CD14-positive monocyte (primary cell): ENCODE measurements around the gene HPSE2. TPM values are rescaled to one million over a fixed set of nuclear protein-coding genes. Genes with fewer than 3 reads are reported as not detected.
A peak's percentile ranks its signal among the peaks of the same experiment; 100 is the strongest.
"Not testable (repeated sequence)": the region's sequence is repeated elsewhere in the genome, so short reads cannot be mapped to it uniquely, and the experiment has no call there.

ENCODE experiments used
- DNase-seq, 3 donors: peaks; one replicate each; pipeline ENCODE4 v3.0.0-alpha.2; 2011 to 2022
- H2AFZ ChIP-seq: 2 replicates; pipeline ENCODE4 v1.6.0; 2012; ENCODE audit warnings: mild to moderate bottlenecking, low read depth, low read length, inconsistent platforms; ENCODE audit not compliant: insufficient read depth, poor library complexity, severe bottlenecking
- H3K27ac ChIP-seq, 2 donors: 1 replicate in 1 of 2; 2 replicates in 1 of 2; pipeline ENCODE4 v1.5.1; 2012 to 2013; ENCODE audit warnings: low read length in 2 of 2, control low read depth in 1 of 2, inconsistent platforms in 1 of 2, low read depth in 1 of 2, mild to moderate bottlenecking in 1 of 2
- H3K27me3 ChIP-seq, 2 donors: one replicate each; pipeline versions ENCODE4 v1.6.0 to v1.6.1; 2011 to 2013; ENCODE audit warnings: low read length in 2 of 2; ENCODE audit not compliant: control insufficient read depth in 2 of 2, insufficient read depth in 2 of 2
- H3K36me3 ChIP-seq, 2 donors: replicated peaks in 1 of 2; 1 replicate in 1 of 2; 2 replicates in 1 of 2; pipeline versions ENCODE4 v1.5.1 to v1.6.1; 2012 to 2013; ENCODE audit warnings: low read length in 2 of 2, control low read depth in 1 of 2, inconsistent platforms in 1 of 2, mild to moderate bottlenecking in 1 of 2; ENCODE audit not compliant: insufficient read depth in 2 of 2, control insufficient read depth in 1 of 2
- H3K4me1 ChIP-seq, 2 donors: 1 replicate in 1 of 2; 2 replicates in 1 of 2; pipeline versions ENCODE4 v1.5.1 to v1.6.1; 2012 to 2013; ENCODE audit warnings: low read length in 2 of 2, control low read depth in 1 of 2, inconsistent platforms in 1 of 2, mild to moderate bottlenecking in 1 of 2, moderate library complexity in 1 of 2; ENCODE audit not compliant: insufficient read depth in 2 of 2, control insufficient read depth in 1 of 2
- H3K4me2 ChIP-seq: replicated peaks from 2 replicates; pipeline ENCODE3; 2012; ENCODE audit warnings: low read length, moderate library complexity, mild to moderate bottlenecking; ENCODE audit not compliant: poor library complexity, severe bottlenecking; ENCODE audit errors: extremely low read depth
- H3K4me3 ChIP-seq, 3 experiments: fragments of 200-600 bp in 1 of 3; sonication (generic) in 1 of 3; replicated peaks in 1 of 3; 1 replicate in 2 of 3; 2 replicates in 1 of 3; pipeline ENCODE4 v1.5.1; 2011 to 2013; ENCODE audit warnings: low read length in 3 of 3, mild to moderate bottlenecking in 3 of 3, control low read depth in 2 of 3, low read depth in 2 of 3, inconsistent platforms in 1 of 3, moderate library complexity in 1 of 3
- H3K79me2 ChIP-seq: 2 replicates; pipeline ENCODE4 v1.6.0; 2012; ENCODE audit warnings: mild to moderate bottlenecking, control low read depth, inconsistent platforms, low read length, moderate library complexity; ENCODE audit not compliant: insufficient read depth
- H3K9ac ChIP-seq: 2 replicates; pipeline ENCODE4 v1.6.0; 2017; ENCODE audit warnings: low read length, mild to moderate bottlenecking; ENCODE audit not compliant: insufficient read depth, poor library complexity, severe bottlenecking
- H3K9me3 ChIP-seq, 2 donors: replicated peaks in 1 of 2; 1 replicate in 1 of 2; 2 replicates in 1 of 2; pipeline versions ENCODE4 v1.5.1 to v1.6.1; 2012 to 2013; ENCODE audit warnings: low read length in 2 of 2, control low read depth in 1 of 2; ENCODE audit not compliant: control insufficient read depth in 1 of 2, insufficient read depth in 1 of 2
- H4K20me1 ChIP-seq: 2 replicates; pipeline ENCODE4 v1.6.0; 2012; ENCODE audit warnings: mild to moderate bottlenecking, low read length, control low read depth, moderate library complexity; ENCODE audit not compliant: insufficient read depth
- H3K27ac Mint-ChIP-seq, 7 donors: one replicate each; pipeline ENCODE4 v1.8.0; 2020; ENCODE audit warnings: mild to moderate bottlenecking in 7 of 7, mixed read lengths in 7 of 7, moderate library complexity in 6 of 7, inconsistent platforms in 2 of 7
- H3K27me3 Mint-ChIP-seq, 3 donors: one replicate each; pipeline ENCODE4 v1.8.0; 2021 to 2022; ENCODE audit warnings: low read depth in 3 of 3, mild to moderate bottlenecking in 3 of 3, mixed read lengths in 3 of 3, moderate library complexity in 3 of 3, inconsistent platforms in 1 of 3
- H3K36me3 Mint-ChIP-seq, 2 donors: one replicate each; pipeline ENCODE4 v1.8.0; 2020; ENCODE audit warnings: mixed read lengths in 2 of 2, inconsistent platforms in 1 of 2, mild to moderate bottlenecking in 1 of 2
- H3K4me1 Mint-ChIP-seq: one replicate; pipeline ENCODE4 v1.8.0; 2020; ENCODE audit warnings: mild to moderate bottlenecking, mixed read lengths
- H3K4me3 Mint-ChIP-seq, 2 donors: one replicate each; pipeline ENCODE4 v1.8.0; 2020; ENCODE audit warnings: mild to moderate bottlenecking in 2 of 2, mixed read lengths in 2 of 2, moderate library complexity in 1 of 2
- H3K9me3 Mint-ChIP-seq, 7 donors: one replicate each; pipeline ENCODE4 v1.8.0; 2020 to 2022; ENCODE audit warnings: mixed read lengths in 7 of 7, mild to moderate bottlenecking in 6 of 7, moderate library complexity in 6 of 7, inconsistent platforms in 2 of 7
- WGBS: methylation state at CpG from one replicate; pipeline ENCODE4 v1.1.5; 2013; ENCODE audit warnings: missing lambda C conversion rate; ENCODE audit not compliant: insufficient coverage; 5-methylcytosine and 5-hydroxymethylcytosine counted together
- intact Hi-C, 2 donors: fragments of 100-400 bp; cut with micrococcal nuclease; formaldehyde crosslinking; loops; one replicate each; pipeline versions ENCODE4 v1.15.0 to v1.15.1; 2023
- polyA plus RNA-seq, 3 donors: library from polyadenylated mRNA; depleted of rRNA in 1 of 3; unstranded in 2 of 3; stranded (reverse) in 1 of 3; fragments of 300-500 nt in 2 of 3; fragments of >200 nt in 1 of 3; fragmentation: Illumina TruSeq in 2 of 3; gene quantifications; 1 replicate in 2 of 3; 2 replicates in 1 of 3; pipeline ENCODE4 v1.2.3, GENCODE V29; 2012 to 2021
- TF ChIP-seq, protein P1 (sequence below): fragments of 200-600 bp; IDR thresholded peaks from one replicate; pipeline ENCODE4 v1.8.0; 2022; ENCODE audit warnings: antibody characterized with exemption, mild to moderate bottlenecking

HPSE2 gene
- polyA plus RNA-seq, 3 donors: not detected

DNA sequence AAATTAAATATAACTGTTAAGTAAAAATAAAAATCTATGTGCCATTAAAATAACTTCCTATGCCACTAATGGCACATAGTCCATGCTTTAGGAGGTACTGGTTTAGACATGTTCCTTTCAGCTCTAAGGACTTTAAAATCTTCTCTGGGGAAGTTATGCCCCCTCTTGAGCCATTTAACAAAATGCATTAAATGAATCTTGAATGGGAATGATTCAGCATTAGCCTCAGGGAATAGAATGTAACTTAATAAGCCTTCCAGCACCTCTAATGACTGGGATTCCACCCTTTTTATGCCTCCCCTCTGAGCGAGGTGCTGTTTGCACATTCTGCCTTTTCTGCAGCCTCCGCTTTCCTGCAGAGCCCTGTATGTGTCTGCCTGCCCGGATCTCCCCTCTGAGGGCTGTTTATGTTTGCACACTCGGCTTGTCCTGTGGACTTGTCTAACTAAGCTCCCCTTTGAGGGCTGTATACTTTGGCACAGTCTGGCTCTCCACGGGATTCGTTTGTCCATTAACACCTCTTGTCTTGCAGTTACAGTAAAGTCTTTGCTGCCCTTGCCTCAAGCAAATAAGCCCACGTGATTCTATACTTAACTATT is 680.5 kb downstream of the HPSE2 start:
- H3K36me3 Mint-ChIP-seq: no peaks in the 10 kb centered on the region
- H3K27ac ChIP-seq: no peak overlapping the region
- intact Hi-C loops: no loop called here
- H4K20me1 ChIP-seq: no peaks in the 10 kb centered on the region
- no peak overlapping the region for H3K9ac ChIP-seq
- H2AFZ ChIP-seq: no peak overlapping the region
- H3K4me2 ChIP-seq: no peak overlapping the region
- no peaks in the 10 kb centered on the region for H3K27me3 ChIP-seq
- no peaks in the 10 kb centered on the region for H3K4me1 ChIP-seq
- WGBS: 74% methylated on average over 6 of the region's 7 CpGs
- peaks cover 3 to 8% (median 4%) of the 10 kb centered on the region in 3 donors for H3K27me3 Mint-ChIP-seq
- H3K79me2 ChIP-seq: no peaks in the 10 kb centered on the region
- no peaks in the 10 kb centered on the region for H3K4me1 Mint-ChIP-seq
- TF ChIP-seq, protein P1, sequence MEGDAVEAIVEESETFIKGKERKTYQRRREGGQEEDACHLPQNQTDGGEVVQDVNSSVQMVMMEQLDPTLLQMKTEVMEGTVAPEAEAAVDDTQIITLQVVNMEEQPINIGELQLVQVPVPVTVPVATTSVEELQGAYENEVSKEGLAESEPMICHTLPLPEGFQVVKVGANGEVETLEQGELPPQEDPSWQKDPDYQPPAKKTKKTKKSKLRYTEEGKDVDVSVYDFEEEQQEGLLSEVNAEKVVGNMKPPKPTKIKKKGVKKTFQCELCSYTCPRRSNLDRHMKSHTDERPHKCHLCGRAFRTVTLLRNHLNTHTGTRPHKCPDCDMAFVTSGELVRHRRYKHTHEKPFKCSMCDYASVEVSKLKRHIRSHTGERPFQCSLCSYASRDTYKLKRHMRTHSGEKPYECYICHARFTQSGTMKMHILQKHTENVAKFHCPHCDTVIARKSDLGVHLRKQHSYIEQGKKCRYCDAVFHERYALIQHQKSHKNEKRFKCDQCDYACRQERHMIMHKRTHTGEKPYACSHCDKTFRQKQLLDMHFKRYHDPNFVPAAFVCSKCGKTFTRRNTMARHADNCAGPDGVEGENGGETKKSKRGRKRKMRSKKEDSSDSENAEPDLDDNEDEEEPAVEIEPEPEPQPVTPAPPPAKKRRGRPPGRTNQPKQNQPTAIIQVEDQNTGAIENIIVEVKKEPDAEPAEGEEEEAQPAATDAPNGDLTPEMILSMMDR: no peak
- no peak overlapping the region for H3K4me3 Mint-ChIP-seq
- no peak overlapping the region for H3K4me3 ChIP-seq
- peaks cover 0 to 2% (median 0%) of the 10 kb centered on the region in 7 donors for H3K9me3 Mint-ChIP-seq
- H3K36me3 ChIP-seq: no peaks in the 10 kb centered on the region
- H3K27ac Mint-ChIP-seq: peak overlapping the region in 1 of 7 donors; percentile 38
- H3K9me3 ChIP-seq: no peaks in the 10 kb centered on the region
- DNase-seq: no peak

DNA sequence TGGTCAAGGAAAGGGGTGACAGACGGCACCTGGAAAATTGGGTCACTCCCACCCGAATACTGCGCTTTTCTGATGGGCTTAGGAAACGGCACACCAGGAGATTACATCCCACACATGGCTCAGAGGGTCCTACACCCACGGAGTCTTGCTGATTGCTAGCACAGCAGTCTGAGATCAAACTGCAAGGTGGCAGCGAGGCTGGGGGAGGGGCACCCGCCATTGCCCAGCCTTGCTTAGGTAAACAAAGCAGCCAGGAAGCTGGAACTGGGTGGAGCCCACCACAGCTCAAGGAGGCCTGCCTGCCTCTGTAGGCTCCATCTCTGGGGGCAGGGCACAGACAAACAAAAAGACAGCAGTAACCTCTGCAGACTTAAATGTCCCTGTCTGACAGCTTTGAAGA is 694.1 kb downstream of the HPSE2 start:
- intact Hi-C loops, H3K9me3 ChIP-seq, H3K4me1 Mint-ChIP-seq, H3K36me3 ChIP-seq, H3K9ac ChIP-seq, H3K4me2 ChIP-seq, H2AFZ ChIP-seq, H3K27ac Mint-ChIP-seq, H3K79me2 ChIP-seq, H3K4me3 Mint-ChIP-seq, DNase-seq, H3K27me3 ChIP-seq, H3K4me1 ChIP-seq, H4K20me1 ChIP-seq, H3K27ac ChIP-seq, H3K36me3 Mint-ChIP-seq, H3K4me3 ChIP-seq, H3K27me3 Mint-ChIP-seq: not testable (repeated sequence)
- H3K9me3 Mint-ChIP-seq: peaks cover 2 to 16% (median 9%) of the 10 kb centered on the region in 7 donors
- WGBS: no CpG with 5 or more reads among the region's 7 CpGs
